ENCODE data around the gene ADCY7.

DNA sequence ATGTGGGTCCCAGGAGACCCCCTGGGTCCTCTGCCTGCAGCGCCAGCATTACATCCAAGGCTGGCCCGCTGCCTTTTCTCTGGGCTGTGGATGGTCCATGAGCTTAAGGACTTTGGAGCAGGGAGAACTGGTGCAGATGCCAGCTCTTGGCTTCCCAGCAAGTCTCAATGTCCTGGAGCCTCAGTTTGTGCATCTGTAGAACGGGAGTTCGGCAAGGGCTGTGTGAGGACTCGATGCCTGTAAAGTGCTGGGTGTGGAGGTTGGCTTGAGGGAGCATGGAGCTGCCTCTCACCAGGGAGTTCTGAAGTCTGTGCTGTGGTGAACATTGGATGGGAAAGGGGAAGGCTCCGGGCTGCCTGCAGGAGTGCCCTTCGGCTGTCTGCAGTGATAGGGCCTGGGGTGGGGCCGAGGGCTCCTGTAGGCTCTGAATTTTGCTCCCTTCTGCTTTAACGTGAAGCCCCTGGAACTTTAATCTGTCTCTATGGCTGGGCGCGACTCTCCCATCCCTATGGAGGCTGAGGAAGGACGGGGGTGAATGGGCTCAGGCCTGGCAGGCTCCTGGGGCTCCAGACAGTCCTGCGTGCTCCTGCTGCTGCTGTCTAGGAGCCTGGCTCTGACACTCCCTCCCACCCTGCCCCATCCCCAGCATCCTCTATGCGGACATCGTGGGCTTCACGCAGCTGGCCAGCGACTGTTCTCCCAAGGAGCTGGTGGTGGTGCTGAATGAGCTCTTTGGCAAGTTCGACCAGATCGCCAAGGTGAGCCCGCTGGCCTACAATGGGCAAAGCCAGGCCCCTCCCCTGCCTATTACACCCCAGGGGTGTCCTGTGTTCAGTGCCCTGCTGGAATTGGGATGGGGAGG, 27.9 kb downstream of the ADCY7 start:
- TF ChIP-seq, protein P1, sequence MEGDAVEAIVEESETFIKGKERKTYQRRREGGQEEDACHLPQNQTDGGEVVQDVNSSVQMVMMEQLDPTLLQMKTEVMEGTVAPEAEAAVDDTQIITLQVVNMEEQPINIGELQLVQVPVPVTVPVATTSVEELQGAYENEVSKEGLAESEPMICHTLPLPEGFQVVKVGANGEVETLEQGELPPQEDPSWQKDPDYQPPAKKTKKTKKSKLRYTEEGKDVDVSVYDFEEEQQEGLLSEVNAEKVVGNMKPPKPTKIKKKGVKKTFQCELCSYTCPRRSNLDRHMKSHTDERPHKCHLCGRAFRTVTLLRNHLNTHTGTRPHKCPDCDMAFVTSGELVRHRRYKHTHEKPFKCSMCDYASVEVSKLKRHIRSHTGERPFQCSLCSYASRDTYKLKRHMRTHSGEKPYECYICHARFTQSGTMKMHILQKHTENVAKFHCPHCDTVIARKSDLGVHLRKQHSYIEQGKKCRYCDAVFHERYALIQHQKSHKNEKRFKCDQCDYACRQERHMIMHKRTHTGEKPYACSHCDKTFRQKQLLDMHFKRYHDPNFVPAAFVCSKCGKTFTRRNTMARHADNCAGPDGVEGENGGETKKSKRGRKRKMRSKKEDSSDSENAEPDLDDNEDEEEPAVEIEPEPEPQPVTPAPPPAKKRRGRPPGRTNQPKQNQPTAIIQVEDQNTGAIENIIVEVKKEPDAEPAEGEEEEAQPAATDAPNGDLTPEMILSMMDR (conservative IDR thresholded peaks at IDR 0.05), result no peak
- TF ChIP-seq ZFX (IDR thresholded peaks at IDR 0.05), result no peak

All from C4-2B (cell line).